HG03108 (cell line): ENCODE data around the gene USE1.
A peak's percentile ranks its signal among the peaks of the same experiment; 100 is the strongest.
"Not testable (repeated sequence)": the region's sequence is repeated elsewhere in the genome, so short reads cannot be mapped to it uniquely, and the experiment has no call there.

Experiments
- ATAC-seq: cut with Tn5 transposase; IDR thresholded peaks from one replicate; pipeline ENCODE4 v1.9.1; 2021; ENCODE audit warnings: moderate library complexity; ENCODE audit not compliant: unreplicated experiment

USE1 gene, protein sequence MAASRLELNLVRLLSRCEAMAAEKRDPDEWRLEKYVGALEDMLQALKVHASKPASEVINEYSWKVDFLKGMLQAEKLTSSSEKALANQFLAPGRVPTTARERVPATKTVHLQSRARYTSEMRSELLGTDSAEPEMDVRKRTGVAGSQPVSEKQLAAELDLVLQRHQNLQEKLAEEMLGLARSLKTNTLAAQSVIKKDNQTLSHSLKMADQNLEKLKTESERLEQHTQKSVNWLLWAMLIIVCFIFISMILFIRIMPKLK

DNA sequence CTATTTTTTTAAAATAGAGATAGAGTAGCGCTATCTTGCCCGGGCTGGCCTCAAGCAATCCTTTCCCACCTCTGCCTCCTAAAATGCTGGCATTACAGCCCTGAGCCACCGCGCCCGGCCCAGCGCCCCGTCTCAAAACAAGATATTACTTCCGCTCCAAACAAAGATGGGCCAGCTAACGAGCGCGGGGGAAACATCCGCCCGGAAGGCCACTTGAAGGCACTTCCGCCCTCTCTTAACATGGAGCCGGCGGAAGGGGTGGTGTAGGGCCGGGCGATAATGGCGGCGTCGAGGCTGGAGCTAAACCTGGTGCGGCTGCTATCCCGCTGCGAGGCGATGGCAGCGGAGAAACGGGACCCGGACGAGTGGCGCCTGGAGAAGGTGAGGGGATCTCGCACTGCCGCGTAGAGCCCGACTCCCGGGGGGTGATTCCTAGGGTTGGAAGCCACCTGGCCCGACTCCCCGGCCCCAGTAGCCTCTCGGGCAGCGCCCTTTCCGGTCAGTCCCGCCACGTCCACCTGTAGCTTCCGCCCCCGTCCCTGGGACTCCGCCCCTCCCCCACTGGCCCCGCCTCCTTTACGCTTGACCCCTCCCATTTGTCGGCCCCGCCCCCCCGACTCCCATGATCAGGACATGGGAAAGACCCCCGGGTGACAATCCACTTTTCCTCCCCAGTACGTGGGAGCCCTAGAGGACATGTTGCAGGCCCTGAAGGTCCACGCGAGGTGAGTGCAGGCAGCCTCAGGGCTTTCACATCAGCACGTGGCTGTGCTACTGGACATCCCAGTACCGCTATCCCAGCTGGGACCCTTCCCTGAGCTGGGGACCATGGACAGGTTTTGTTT, at the start of gene USE1:
TSS of gene USE1 (plus strand) at position 231 of the 845 bp plus-strand sequence. CDS start at position 280, 49 bp downstream.
- peak; percentile 78 for ATAC-seq

DNA sequence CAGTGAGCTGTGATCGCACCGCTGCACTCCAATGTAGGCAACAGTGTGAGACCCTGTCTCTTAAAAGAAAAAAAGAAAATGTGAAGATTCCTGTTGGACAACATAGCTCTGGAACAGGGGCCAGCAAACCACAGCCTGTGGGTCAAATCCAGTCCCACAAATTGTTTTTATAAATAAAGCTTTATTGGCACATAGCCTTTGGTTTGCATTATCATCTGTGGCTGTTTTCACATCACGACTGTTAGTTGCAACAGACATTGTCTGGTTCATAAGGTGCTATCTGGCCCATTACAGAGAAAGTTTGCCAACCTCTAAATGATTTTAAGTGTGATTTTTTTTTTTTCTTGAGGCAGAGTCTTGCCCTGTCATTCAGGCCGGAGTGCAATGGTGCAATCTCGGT, 49.4 kb upstream of the USE1 start:
- no peak for ATAC-seq

DNA sequence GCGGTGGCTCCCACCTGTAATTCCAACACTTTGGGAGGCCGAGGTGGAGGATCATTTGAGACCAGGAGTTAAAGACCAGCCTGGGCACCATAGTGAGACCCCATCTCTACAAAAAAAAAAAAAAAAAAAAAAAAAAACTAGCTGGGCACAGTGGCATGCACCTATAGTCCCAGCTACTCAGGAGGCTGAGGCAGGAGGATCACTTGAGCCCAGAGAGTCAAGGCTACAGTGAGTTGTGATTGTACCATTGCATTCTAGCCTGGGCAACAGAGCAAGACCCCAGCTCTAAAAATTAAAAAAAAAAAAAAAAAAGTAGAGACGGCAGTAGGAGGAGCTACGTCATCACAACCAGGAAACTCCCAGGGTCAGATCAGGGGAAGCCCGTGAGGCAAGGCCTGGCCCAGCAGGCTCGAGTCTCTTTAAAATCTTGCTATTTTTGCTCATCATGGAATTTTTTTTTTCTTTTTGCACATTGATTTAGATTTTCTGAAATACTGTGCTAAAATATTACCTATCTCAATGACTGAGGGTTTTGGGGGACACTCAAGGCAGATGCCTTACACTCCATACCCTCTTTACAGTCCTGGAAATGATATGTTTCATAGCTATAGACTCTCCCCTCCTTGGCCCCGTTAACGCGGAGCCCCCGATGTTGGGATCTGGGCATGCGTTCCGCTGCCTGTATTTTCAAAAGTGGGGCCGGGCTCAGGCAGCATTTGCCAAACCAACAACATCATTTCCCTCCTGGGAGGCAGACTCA, 44.4 kb upstream of the USE1 start:
- no peak for ATAC-seq

DNA sequence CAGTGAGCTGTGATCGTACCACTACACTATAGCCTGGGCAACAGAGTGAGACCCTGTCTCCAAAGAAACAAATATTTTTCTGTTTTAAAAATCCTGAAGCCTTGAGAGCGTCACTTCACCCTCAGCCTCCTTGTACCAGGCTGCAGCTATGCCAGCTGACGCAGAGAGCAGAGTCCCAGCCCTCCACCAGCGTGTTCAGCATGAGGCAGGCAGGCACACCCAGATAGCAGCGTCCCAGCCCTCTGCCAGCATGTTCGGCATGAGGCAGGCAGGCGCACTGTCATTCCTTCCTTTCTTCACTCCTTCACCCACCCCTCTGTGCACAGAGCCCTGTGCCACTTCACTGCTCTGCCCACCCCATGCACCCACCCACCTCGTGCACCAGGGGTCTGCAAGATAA, 43.3 kb upstream of the USE1 start:
- no peak for ATAC-seq

DNA sequence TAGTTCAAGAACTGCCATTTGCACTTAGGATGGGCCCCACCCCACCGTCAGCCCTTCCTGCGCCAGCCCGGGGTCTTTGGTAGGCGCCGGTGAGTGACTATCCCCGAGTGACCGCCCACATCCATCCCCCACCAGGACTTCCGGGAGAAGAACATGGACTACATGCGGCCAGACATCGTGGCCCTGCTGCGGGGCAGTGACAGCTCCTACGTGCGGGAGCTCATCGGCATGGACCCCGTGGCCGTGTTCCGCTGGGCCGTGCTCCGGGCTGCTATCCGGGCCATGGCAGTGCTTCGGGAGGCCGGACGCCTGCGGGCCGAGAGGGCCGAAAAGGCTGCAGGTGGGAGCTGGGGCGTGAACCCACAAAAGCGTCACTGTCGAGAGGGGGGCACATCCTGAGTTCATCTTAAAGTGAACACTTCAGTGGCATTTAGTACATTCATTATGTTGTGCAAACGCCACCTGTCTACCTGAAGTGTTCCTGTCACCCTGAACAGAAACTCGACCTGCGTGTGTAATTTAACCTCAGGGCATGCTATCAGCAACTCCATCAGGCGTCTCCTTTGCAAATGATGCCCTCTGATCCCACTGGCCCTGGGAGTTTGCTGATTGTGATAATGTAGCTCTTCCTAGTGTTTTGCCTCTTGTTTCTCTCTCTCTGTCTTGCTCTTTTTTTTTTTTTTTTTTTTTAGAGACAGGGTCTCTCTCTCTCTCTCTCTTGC, 42.4 kb upstream of the USE1 start:
- ATAC-seq, result no peak

DNA sequence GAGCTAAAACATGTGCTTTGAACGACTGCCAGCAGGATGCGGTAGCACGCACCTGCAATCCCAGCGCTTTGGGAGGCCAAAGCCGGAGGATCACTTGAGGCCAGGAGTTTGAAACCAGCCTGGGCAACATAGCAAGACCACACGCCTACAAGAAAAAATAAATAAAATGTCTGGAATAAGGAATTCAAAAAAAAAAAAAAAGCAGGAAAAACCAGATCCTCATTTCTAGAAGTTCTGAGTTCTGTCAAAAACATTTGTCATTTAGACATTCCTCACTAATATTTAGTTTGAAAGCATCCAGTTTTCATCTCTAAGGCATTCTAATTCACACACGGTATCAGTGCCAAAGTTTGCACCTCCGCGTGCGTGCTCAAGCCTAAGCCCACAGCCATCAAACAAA, 36.9 kb upstream of the USE1 start:
- ATAC-seq, result no peak

DNA sequence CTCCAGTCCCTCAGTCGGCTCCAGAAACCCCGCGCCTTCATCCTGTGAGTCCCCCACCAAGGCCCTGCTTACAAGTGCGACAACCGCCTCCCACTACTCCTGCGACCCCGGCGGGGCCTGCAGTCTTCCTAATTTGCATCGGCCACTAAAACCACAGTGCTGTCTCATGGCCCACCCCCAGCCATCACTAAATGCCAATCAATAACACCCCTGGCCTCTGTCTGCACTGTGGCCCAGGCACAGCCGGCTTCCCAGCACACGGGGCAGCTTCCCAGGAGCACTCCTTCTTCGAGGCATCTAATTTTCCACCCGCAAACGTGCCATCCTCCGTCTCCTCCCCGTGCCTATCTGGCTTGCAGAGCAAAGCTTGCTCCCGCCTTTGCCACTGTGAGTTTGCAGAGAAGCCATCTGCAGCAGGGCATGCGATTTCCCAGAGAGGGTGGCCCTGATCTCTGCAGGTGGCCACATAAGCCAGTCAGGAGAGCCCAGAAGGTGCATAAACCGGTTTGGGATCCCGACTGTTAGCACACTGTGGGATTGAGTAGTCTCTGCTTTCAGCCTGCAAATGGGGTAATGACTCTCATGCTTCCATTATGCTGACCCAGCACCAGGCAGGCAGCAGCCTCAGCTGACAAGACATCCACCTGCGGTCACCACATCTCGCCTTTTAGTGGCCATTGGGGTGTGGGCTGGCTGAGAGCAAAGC, 34.0 kb upstream of the USE1 start:
- no peak for ATAC-seq

DNA sequence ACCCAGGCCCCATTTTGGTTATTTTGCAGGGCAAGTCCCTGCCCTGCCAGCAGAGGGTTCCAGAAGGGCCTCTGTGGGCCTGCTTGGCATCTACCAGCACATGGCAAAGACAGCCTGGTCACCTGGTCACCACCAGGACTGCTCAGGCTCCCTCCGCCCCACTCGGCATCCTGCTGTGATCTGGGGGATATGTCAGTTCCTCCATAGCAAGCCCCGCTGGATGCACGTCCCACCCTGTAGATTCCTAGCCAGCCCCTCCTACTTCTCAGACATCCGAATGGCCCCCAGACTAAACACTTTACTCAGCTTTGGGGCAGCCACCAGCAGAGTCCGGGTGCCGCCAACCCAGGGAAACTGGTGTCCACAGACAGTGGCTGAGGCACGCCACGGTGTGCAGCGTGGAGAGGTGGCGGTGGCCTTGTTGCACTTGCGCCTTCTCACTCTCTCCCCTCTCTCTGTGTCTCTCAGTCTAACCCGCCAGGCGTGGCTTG, 31.8 kb upstream of the USE1 start:
- ATAC-seq, result peak; percentile 20

DNA sequence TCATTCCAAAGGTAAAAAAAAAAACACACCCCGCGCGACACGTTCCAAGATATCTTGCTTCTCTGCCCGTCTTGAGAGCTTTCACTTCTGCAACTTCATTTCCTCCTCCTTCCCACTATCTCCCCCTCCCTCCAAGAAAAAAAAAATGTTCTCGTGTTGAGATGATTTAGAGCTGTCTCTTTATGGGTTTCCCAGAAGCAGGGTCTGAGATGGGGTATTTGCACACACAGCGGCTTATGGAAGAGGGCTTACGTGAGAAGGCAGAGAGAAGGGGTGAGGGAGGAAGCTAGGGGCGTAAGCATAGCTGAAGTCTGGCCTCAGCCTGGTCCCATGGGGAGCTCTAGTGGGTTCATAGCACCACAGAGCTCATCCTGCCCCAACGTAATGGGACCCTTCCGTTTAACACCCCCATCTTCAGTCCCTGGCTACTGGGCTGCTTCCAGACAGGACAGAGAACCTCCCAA, 31.3 kb upstream of the USE1 start:
- ATAC-seq, result peak; percentile 43

DNA sequence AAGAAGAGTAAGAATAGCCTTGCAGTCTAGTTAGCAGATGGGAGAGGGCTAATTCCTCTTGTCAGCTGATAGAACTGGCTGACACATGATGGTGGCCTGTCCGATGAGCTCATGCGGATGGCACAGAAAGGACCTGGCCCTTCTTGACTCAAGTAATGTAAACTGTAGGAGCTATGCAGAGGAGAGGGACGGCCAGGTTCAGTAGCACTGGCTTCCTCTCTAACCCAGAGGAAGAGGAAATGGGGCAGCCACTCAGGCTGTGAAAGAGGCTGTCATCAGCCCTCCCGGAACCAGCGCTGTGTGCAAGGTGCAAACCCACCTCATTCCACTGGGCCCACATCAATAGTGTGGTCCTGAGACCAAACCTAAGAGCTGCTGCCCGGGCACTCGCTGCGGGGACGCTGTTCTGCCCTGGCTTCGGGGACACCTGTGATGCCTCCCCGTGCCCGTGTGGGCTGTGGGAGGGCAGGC, 30.8 kb upstream of the USE1 start:
- ATAC-seq, result peak; percentile 30

DNA sequence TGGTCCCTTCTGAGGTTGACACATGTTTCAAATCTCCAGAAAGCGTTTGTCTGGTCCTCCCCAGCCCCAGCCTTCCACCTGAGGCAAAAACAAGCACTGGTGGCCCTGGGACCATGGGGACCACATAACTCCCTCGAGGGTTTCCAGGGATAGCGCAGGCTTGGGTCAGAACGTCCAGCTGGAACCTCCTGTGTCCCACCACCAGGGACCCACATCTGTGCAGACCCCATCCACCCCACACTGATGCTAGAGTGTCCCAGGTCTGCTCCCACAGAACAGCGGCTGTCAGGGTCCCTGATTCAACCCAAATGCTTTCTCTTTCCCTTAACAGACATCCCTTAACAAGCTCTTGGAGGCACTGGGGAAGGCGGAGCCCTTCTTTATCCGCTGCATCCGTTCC, 29.6 kb upstream of the USE1 start:
- no peak for ATAC-seq

DNA sequence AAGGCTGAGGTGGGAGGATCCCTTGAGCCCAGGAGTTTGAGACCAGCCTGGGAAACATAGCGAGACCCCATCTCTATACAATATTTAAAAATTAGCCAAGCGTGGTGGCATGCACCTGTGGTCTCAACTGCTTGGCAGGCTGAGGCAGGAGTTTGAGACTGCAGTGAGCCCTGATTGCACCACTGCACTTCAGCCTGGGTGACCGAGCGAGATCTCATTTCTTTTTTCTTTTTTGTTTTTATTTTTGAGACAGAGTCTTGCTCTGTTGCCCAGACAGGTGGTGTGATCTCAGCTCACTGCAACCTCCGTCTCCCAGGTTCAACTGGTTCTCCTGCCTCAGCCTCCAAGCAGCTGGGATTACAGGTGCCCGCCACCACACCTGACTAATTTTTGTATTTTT, 23.4 kb upstream of the USE1 start:
- ATAC-seq, result not testable (repeated sequence)

DNA sequence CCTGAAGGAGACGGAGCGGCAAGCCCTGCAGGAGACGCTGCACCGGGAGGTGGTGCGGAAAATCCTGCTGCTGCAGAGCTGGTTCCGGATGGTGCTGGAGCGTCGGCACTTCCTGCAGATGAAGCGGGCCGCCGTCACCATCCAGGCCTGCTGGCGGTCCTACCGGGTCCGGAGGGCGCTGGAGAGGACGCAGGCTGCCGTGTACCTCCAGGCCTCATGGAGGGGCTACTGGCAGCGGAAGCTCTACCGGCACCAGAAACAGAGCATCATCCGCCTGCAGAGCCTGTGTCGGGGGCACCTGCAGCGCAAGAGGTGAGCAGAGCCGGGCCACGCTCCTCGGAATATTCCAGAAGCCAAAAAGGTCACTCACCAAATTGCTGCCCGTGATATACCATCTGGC, 22.4 kb upstream of the USE1 start:
- ATAC-seq, result no peak

DNA sequence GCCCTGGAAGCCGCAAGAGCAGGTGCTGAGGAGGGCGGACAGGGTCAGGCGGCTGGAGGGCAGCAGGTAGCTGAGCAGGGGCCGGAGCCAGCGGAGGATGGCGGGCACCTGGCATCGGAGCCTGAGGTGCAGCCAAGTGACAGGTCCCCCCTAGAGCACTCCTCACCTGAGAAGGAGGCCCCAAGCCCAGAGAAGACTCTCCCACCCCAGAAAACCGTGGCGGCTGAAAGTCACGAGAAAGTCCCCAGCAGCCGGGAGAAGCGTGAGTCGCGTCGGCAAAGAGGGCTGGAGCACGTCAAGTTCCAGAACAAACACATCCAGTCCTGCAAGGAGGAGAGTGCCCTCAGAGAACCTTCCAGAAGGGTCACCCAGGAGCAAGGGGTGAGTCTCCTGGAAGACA, 20.5 kb upstream of the USE1 start:
- no peak for ATAC-seq

DNA sequence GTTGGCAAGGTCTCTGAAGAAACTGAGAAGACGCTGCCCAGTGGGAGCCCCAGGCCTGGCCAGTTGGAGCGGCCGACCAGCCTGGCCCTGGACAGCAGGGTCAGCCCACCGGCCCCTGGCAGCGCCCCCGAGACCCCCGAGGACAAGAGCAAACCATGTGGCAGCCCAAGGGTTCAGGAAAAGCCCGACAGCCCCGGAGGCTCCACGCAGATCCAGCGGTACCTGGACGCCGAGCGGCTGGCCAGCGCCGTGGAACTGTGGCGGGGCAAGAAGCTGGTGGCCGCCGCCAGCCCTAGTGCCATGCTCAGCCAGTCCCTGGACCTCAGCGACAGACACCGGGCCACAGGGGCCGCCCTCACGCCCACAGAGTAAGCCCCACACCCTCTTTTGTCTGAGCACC, 20.1 kb upstream of the USE1 start:
- ATAC-seq, result no peak

DNA sequence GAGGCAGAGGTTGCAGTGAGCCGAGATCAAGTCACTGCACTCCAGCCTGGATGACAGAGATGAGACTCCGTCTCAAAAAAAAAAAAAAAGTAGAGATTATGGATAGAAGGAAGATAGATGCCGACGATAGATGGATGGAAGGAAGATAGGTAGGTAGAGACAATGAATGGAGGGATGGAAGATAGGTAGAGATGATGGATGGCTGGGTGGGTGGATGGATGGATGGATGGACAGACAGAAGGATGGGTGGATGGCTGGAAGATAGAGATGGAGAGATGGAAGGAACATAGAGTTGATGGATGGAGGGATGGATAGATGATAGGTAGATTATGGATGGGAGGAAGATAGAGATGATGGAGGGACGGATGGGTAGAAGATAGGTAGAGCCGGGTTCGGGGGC, 18.5 kb upstream of the USE1 start:
- no peak for ATAC-seq

DNA sequence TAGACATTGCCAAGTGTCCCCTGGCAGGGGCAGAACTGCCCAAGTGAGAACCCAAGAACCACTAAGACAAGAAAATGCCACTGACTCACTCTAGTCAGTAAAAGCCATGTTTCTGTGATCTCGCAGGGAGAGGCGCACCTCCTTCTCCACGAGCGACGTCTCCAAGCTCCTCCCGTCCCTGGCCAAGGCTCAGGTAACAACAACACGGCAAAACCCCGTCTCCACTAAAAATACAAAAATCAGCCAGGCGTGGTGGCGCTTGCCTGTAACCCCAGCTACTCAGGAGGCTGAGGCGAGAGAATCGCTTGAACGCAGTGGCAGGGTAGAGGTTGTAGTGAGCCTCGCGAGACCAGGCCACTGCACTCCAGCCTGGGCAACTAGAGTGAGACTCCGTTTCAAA, 17.5 kb upstream of the USE1 start:
- no peak for ATAC-seq

DNA sequence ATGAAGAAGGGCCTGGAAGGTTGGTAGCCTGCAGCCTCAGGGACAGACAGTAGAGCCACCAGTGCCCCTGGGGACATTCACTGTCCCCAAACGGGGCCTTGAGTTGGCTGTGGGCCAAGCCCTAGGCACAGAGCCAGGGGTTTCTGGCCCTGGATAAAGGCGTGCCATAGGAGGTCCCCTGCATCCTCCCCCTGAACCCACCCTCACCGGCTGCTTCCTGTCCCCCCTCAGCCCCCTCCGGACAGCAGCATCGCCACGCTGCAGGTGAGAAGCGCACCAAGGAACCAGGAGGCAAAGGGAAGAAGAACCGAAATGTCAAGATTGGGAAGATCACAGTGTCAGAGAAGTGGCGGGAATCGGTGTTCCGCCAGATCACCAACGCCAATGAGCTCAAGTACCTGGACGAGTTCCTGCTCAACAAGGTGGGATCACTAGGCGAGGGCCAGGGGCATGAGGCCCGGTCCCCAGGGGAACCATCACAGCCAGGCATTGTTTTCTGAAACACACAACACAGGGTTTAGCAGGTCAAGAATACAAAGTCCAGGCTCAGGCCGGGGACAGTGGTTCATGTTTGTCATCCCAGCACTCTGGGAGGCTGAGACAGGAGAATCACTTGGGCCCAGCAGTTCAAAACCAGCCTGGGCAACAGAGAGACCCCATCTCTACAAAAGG, 14.6 kb upstream of the USE1 start:
- no peak for ATAC-seq

DNA sequence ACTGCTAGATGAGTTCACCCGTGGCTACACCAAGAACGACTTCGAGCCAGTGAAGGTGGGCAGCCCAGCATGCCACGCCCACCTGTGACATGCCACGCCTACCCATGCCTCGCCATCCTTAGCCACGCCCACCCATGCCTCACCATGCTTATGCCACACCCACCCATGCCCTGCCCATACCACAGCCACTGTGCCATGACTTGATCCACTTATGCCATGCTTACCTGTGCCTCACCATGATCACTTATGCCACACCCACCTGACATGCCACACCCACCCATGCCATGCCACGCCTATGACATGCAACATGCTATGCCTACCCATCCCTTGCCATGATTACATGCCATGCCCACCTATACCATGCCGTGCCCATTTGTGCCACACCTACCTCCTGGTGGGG, 12.9 kb upstream of the USE1 start:
- ATAC-seq, result no peak

DNA sequence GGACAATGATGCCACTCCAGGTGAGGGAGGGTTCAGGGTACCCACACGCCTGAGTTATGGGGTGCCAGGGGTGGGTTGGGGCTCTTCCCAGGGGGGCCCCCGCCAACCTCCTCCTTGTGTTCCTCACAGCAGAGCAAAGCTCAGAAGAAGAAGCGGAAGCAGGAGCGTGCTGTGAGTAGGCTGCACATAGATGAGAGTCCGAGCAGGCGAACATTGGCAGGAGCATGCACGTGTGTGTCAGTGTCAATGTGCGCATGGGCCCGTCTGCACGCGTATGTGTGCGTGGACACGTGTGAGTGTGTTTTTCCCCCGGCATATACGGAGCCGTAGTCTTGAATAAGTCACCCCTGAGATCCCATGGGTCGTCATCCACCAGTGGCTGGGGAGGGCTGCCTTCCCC, 12.4 kb upstream of the USE1 start:
- ATAC-seq, result no peak
